K562 (cell line): ENCODE data around the gene OFD1. TPM values are rescaled to one million over a fixed set of nuclear protein-coding genes. Genes with fewer than 3 reads are reported as not detected.

Experiments used
- ATAC-seq: fragments of 200-7000 bp; cut with Tn5 transposase; 3 replicates; pipeline ENCODE4 v1.9.1; 2020; ENCODE audit warnings: moderate library complexity
- BruUV-seq: library from RNA; stranded (reverse); fragments of 400-500 nt; replicated peaks from 2 replicates; lab custom pipeline; 2021; lab: Mats Ljungman, UMichigan
- CTCF ChIA-PET: fragments of 300-600 bp; formaldehyde crosslinking; extraction: SDS; loops from one replicate; lab custom pipeline; 2021; ENCODE audit warnings: low intra/inter-chr PET ratio; lab: Yijun Ruan, JAX
- POLR2A ChIA-PET: fragments of 300-600, 350-650 bp; sonication (Branson Sonifier 250); formaldehyde crosslinking; extraction: SDS; loops from one replicate; lab custom pipeline; 2021; ENCODE audit warnings: antibody characterized with exemption, inconsistent platforms; lab: Yijun Ruan, JAX
- DNase-seq, 4 experiments: peaks; one replicate each; pipeline versions ENCODE4 v3.0.0 to v3.0.0-alpha.2; 2011 to 2018; ENCODE audit warnings: low spot score in 3 of 4, mixed read lengths in 3 of 4; ENCODE audit errors: extremely low read depth in 1 of 4
- FAIRE-seq: peaks from 2 replicates; lab custom pipeline; 2011; peaks lifted over from hg19 to GRCh38; lab: Jason Lieb, UNC
- H2AFZ ChIP-seq: 2 replicates; pipeline ENCODE4 v1.6.0; 2011; ENCODE audit warnings: low read depth, low read length, control low read depth, inconsistent platforms
- H3K27ac ChIP-seq: fragments of 200-600 bp; 3 replicates; pipeline ENCODE4 v1.8.0; 2011; ENCODE audit warnings: low read depth, mild to moderate bottlenecking, control low read depth, inconsistent platforms, low read length, moderate library complexity, mixed read lengths; ENCODE audit errors: extremely low read depth
- H3K27me3 ChIP-seq, 2 experiments: fragments of 300-600 bp in 1 of 2; 2 replicates in 1 of 2; 3 replicates in 1 of 2; pipeline versions ENCODE4 v1.6.0 to v1.8.0; 2011; ENCODE audit warnings: inconsistent platforms in 2 of 2, low read length in 2 of 2, mild to moderate bottlenecking in 1 of 2, mixed read lengths in 1 of 2, moderate library complexity in 1 of 2; ENCODE audit not compliant: control insufficient read depth in 2 of 2, insufficient read depth in 2 of 2
- H3K36me3 ChIP-seq: fragments of 300-600 bp; 3 replicates; pipeline ENCODE4 v1.8.0; 2011; ENCODE audit warnings: mild to moderate bottlenecking, low read length, inconsistent platforms; ENCODE audit not compliant: control insufficient read depth, insufficient read depth
- H3K4me1 ChIP-seq, 2 experiments: fragments of 200-600 bp in 1 of 2; replicated peaks in 1 of 2; 2 replicates in 1 of 2; 3 replicates in 1 of 2; pipeline versions ENCODE4 v1.5.1 to v1.8.0; 2011; ENCODE audit warnings: inconsistent platforms in 2 of 2, low read length in 2 of 2, mild to moderate bottlenecking in 1 of 2, mixed read lengths in 1 of 2, moderate library complexity in 1 of 2; ENCODE audit not compliant: control insufficient read depth in 2 of 2, insufficient read depth in 2 of 2
- H3K4me2 ChIP-seq: 2 replicates; pipeline ENCODE4 v1.6.1; 2011; ENCODE audit warnings: low read length, control low read depth, inconsistent platforms, mixed read lengths; ENCODE audit not compliant: insufficient read depth
- H3K4me3 ChIP-seq: fragments of 200-600 bp; sonication (generic), shearing (Covaris generic); 2 replicates; pipeline ENCODE4 v1.5.1; 2016; ENCODE audit warnings: control low read depth, inconsistent platforms
- H3K79me2 ChIP-seq: fragments of 200-600 bp; 3 replicates; pipeline ENCODE4 v1.8.0; 2011; ENCODE audit warnings: low read length, inconsistent platforms; ENCODE audit not compliant: control insufficient read depth, insufficient read depth
- H3K9ac ChIP-seq, 2 experiments: 2 replicates each; pipeline versions ENCODE4 v1.6.0 to v1.6.1; 2011; ENCODE audit warnings: low read depth in 2 of 2, low read length in 2 of 2, control low read depth in 1 of 2, inconsistent platforms in 1 of 2, mild to moderate bottlenecking in 1 of 2, mixed read lengths in 1 of 2; ENCODE audit not compliant: insufficient read depth in 1 of 2
- H3K9me1 ChIP-seq: one replicate; pipeline ENCODE4 v1.6.0; 2011; ENCODE audit warnings: inconsistent platforms, mild to moderate bottlenecking, low read length, moderate library complexity; ENCODE audit not compliant: control insufficient read depth, insufficient read depth
- H3K9me3 ChIP-seq: replicated peaks from 2 replicates; pipeline ENCODE4 v1.5.1; 2011; ENCODE audit warnings: low read depth, low read length, inconsistent platforms; ENCODE audit not compliant: control insufficient read depth, insufficient read depth
- H4K20me1 ChIP-seq: replicated peaks from 2 replicates; pipeline ENCODE4 v1.6.1; 2011; ENCODE audit warnings: low read length, inconsistent platforms, mixed read lengths; ENCODE audit not compliant: control insufficient read depth, insufficient read depth
- ARID3A ChIP-seq: IDR thresholded peaks from 2 replicates; pipeline ENCODE4 v1.6.1; 2012; ENCODE audit warnings: low read depth, low read length, improper control_type of control experiment, borderline replicate concordance
- BHLHE40 ChIP-seq: IDR thresholded peaks from 2 replicates; pipeline ENCODE4 v1.6.1; 2011; ENCODE audit warnings: low read length, improper control_type of control experiment
- CAMTA2 ChIP-seq: fragments of 250-450 bp; sonication (Bioruptor Pico); conservative IDR thresholded peaks from 2 replicates; pipeline ENCODE4 v1.5.1; 2022
- CBX3 ChIP-seq, 2 experiments: IDR thresholded peaks; 1 replicate in 1 of 2; 2 replicates in 1 of 2; pipeline ENCODE4 v1.6.1; 2012; ENCODE audit warnings: inconsistent platforms in 2 of 2, low read length in 2 of 2, borderline replicate concordance in 1 of 2, control low read depth in 1 of 2
- COPS2 ChIP-seq: fragments of 450-650 bp; conservative IDR thresholded peaks from 2 replicates; pipeline ENCODE4 v1.6.1; 2016; ENCODE audit warnings: mild to moderate bottlenecking, moderate library complexity
- EHMT2 ChIP-seq: fragments of 450-650 bp; IDR thresholded peaks from 2 replicates; pipeline ENCODE4 v1.6.1; 2018; ENCODE audit warnings: antibody characterized with exemption
- NCOR1 ChIP-seq: fragments of 450-650 bp; IDR thresholded peaks from 2 replicates; pipeline ENCODE4 v1.6.1; 2016; ENCODE audit warnings: mild to moderate bottlenecking, moderate library complexity
- NR2C1 ChIP-seq, 2 experiments: fragments of 450-650 bp; IDR thresholded peaks; 2 replicates each; pipeline ENCODE4 v1.6.1; 2017; ENCODE audit warnings: mild to moderate bottlenecking in 2 of 2, antibody characterized with exemption in 1 of 2, inconsistent platforms in 1 of 2, missing compliant biosample characterization in 1 of 2, missing genetic modification characterization in 1 of 2
- PATZ1 ChIP-seq: fragments of 250-450 bp; sonication (Bioruptor Pico); IDR thresholded peaks from 2 replicates; pipeline ENCODE4 v1.5.0; 2020; ENCODE audit warnings: mild to moderate bottlenecking, borderline replicate concordance
- SPI1 ChIP-seq: IDR thresholded peaks from 2 replicates; pipeline ENCODE4 v1.6.1; 2011; ENCODE audit warnings: low read depth, low read length, control low read depth, borderline replicate concordance
- STAT5B ChIP-seq: fragments of 250-450 bp; sonication (Bioruptor Pico); IDR thresholded peaks from 2 replicates; pipeline ENCODE4 v1.8.0; 2021; ENCODE audit warnings: mild to moderate bottlenecking, inconsistent platforms
- TBP ChIP-seq: optimal IDR thresholded peaks from 2 replicates; pipeline ENCODE3; 2011; ENCODE audit warnings: low read depth, low read length, improper control_type of control experiment
- TEAD1 ChIP-seq, 2 experiments: fragments of 450-650 bp in 1 of 2; sonication (generic) in 1 of 2; formaldehyde crosslinking; IDR thresholded peaks; 2 replicates each; pipeline versions ENCODE4 v1.4.0 to v1.8.0; 2020 to 2022; ENCODE audit warnings: mild to moderate bottlenecking in 2 of 2, missing genetic modification reagents in 1 of 2
- ZKSCAN3 ChIP-seq: fragments of 250-450 bp; sonication (Bioruptor Pico); IDR thresholded peaks from 2 replicates; pipeline ENCODE4 v1.4.0; 2020
- ZNF277 ChIP-seq: fragments of 250-450 bp; sonication (Bioruptor Pico); IDR thresholded peaks from 2 replicates; pipeline ENCODE4 v1.8.0; 2022; ENCODE audit warnings: inconsistent platforms, mild to moderate bottlenecking, moderate library complexity, borderline replicate concordance
- ZNF347 ChIP-seq: fragments of 450-650 bp; formaldehyde crosslinking; IDR thresholded peaks from 2 replicates; pipeline ENCODE4 v1.4.0; 2020; ENCODE audit warnings: low read depth, mild to moderate bottlenecking, moderate library complexity
- WGBS: fragments of 100-300 bp; shearing (Covaris generic); methylation state at CpG from one replicate; pipeline ENCODE4 v1.1.6; 2016; ENCODE audit warnings: low coverage, mixed read lengths; ENCODE audit not compliant: insufficient coverage; ENCODE audit errors: missing lambda C conversion rate; 5-methylcytosine and 5-hydroxymethylcytosine counted together
- in situ Hi-C: fragments of 300-500 bp; cut with MboI; formaldehyde crosslinking; loops from 4 replicates; pipeline ENCODE4 v1.15.0; 2018; ENCODE audit warnings: inconsistent platforms, mixed read lengths
- intact Hi-C: fragments of 100-400 bp; cut with micrococcal nuclease; formaldehyde crosslinking; loops from 2 replicates; pipeline ENCODE4 v1.14.2; 2022
- polyA plus RNA-seq, 8 experiments: library from polyadenylated mRNA; depleted of rRNA in 4 of 8; stranded (reverse) in 5 of 8; unstranded in 3 of 8; fragments of >200 nt; fragmentation: Nextera tagmentation in 2 of 8; fragmentation: Illumina TruSeq in 1 of 8; extraction: Ambion mirVana in 2 of 8; extraction: Trizol in 1 of 8; gene quantifications; 2 replicates each; pipeline versions ENCODE4 v1.2.1 to v1.2.3, GENCODE V29; 2011 to 2014; ENCODE audit warnings: inconsistent platforms in 1 of 8, missing spikeins in 1 of 8
- total RNA-seq, 7 experiments: library from RNA; depleted of rRNA in 6 of 7; stranded (reverse); fragments of >200 nt in 6 of 7; fragmentation: Illumina TruSeq in 2 of 7; extraction: Trizol in 2 of 7; gene quantifications; 2 replicates each; pipeline versions ENCODE4 v1.2.1 to v1.2.3, GENCODE V29; 2011 to 2021; ENCODE audit warnings: low replicate concordance in 1 of 7

The OFD1 gene
- total and polyA plus RNA-seq, 9 of the 15 experiments (the other 6 are each of a cell fraction or from before 2014, with no cell fraction given): 22.0 to 49.1 (median 30.2) TPM

DNA sequence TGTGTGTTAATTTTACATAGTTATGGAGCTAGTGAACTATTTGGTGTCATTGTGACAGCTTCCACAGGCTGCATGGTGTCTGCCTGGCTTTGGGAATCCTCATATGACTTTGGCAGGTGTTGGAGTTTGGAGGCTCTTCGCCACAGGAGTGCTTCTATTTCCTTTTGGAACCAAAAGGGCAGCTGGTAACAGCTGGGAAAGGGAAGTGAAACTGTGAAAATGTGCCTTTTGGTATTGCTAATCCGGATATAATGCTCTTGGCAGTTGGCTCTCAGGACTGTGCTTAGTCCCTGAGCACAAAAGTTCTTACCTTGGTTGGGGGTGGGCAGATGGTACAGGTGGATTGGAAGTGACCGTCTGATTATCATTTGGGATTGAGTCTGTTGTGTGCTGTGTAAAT is 18.1 kb downstream of the OFD1 start:
- no peak for FAIRE-seq
- no peak for DNase-seq
- in situ Hi-C loops: no loop called here
- Histone ChIP-seq H3K36me3 (peaks cover 77% of the 10 kb centered on the region), H3K4me2 (no peak overlapping the region), H3K4me3 (no peak overlapping the region), H3K79me2 (no peaks in the 10 kb centered on the region), H4K20me1 (no peaks in the 10 kb centered on the region), H3K9ac (no peak overlapping the region), H3K27me3 (no peaks in the 10 kb centered on the region), H3K4me1 (no peaks in the 10 kb centered on the region), H3K9me1 (no peaks in the 10 kb centered on the region), H2AFZ (no peak overlapping the region), H3K9me3 (no peaks in the 10 kb centered on the region), H3K27ac (no peak overlapping the region)
- no peak for TF ChIP-seq ARID3A
- TF ChIP-seq CBX3 (IDR thresholded peaks at IDR 0.05; ENCODE audit: borderline replicate concordance in 1 of 2, low read length in 2 of 2): no peak
- TF ChIP-seq ZNF277 (CRISPR knock-in tag): no peak
- TF ChIP-seq COPS2: no peak
- TF ChIP-seq TEAD1 (CRISPR knock-in tag; IDR thresholded peaks at IDR 0.05): no peak
- no peak for TF ChIP-seq CAMTA2
- no peak for TF ChIP-seq PATZ1 (CRISPR knock-in tag)
- no peak for TF ChIP-seq EHMT2
- no peak for TF ChIP-seq TBP
- no peak for TF ChIP-seq ZNF347 (CRISPR knock-in tag)
- no peak for TF ChIP-seq STAT5B (CRISPR knock-in tag)
- no peak for TF ChIP-seq NR2C1 (IDR thresholded peaks at IDR 0.05)
- no peak for TF ChIP-seq NR2C1 (tag; IDR thresholded peaks at IDR 0.05)
- no peak for TF ChIP-seq SPI1
- TF ChIP-seq BHLHE40: no peak
- no peak for TF ChIP-seq NCOR1
- no peak for TF ChIP-seq ZKSCAN3 (CRISPR knock-in tag)
- CTCF ChIA-PET: no interaction called here
- intact Hi-C loops: no loop called here
- no TSS peak for BruUV-seq
- POLR2A ChIA-PET: interaction anchor here (1.2 to 1.3 kb wide), 2 partner anchors 16 to 276 kb away, joined by 3 read pairs; no protein-coding TSS in a partner anchor
- ATAC-seq: no peak
- WGBS: 90% methylated on average over 2 of the region's 3 CpGs
